Colonic mucosa (tissue), 4 donors: ENCODE results near the gene CBARP. TPM values are rescaled to one million over a fixed set of nuclear protein-coding genes. Genes with fewer than 3 reads are reported as not detected.
A peak's percentile ranks its signal among the peaks of the same experiment; 100 is the strongest.

Source experiments
- DNase-seq: peaks from one replicate; pipeline ENCODE4 v3.0.0-alpha.2; 2020
- H3K27ac ChIP-seq: fragments of 200-600 bp; one replicate; pipeline ENCODE4 v1.8.0; 2021
- H3K27me3 ChIP-seq: fragments of 200-600 bp; one replicate; pipeline ENCODE4 v1.8.0; 2021
- H3K36me3 ChIP-seq: fragments of 200-600 bp; one replicate; pipeline ENCODE4 v1.8.0; 2021
- H3K4me1 ChIP-seq: fragments of 200-600 bp; one replicate; pipeline ENCODE4 v1.8.0; 2021; ENCODE audit warnings: mild to moderate bottlenecking
- H3K4me3 ChIP-seq: fragments of 200-600 bp; one replicate; pipeline ENCODE4 v1.8.0; 2021
- H3K9ac ChIP-seq, 2 donors: one replicate each; pipeline ENCODE4 v1.7.0; 2013; ENCODE audit warnings: control low read depth in 2 of 2, low read depth in 2 of 2, low read length in 2 of 2
- H3K9me3 ChIP-seq: fragments of 200-600 bp; one replicate; pipeline ENCODE4 v1.8.0; 2021
- CTCF ChIP-seq: fragments of 200-600 bp; IDR thresholded peaks from one replicate; pipeline ENCODE4 v1.8.0; 2022; ENCODE audit warnings: antibody characterized with exemption, mild to moderate bottlenecking
- intact Hi-C: fragments of 100-400 bp; cut with DNase I; formaldehyde crosslinking; loops from one replicate; pipeline ENCODE4 v1.14.1; 2022
- total RNA-seq, 2 donors: library from RNA; stranded (reverse); fragmentation: NEBNext Ultra II Directional in 1 of 2; extraction: Animal tissue kit (Norgen Biotek cat#: 25700) in 1 of 2; gene quantifications; one replicate each; pipeline ENCODE4 v1.2.1, GENCODE V29; 2021
- donor health status: healthy.
- donor health status: DM: no; HTN: no; CAD: no.
- donor health status: DM: no; HTN: no; CAD: no.

The CBARP gene
- total RNA-seq, 2 donors from 2014 or later: 0.22 to 0.48 TPM

- H3K9me3 ChIP-seq: no peaks in the 10 kb centered on the region
- DNase-seq: peak; percentile 42
- no peak overlapping the region for H3K27ac ChIP-seq
- no peak overlapping the region for H3K4me3 ChIP-seq
- intact Hi-C loops: no loop called here
- H3K36me3 ChIP-seq: no peaks in the 10 kb centered on the region
- peaks cover 17% of the 10 kb centered on the region for H3K4me1 ChIP-seq
- peaks cover 37% of the 10 kb centered on the region for H3K27me3 ChIP-seq
- TF ChIP-seq CTCF: no peak
- peak overlapping the region in 1 of 2 donors; percentile 19 for H3K9ac ChIP-seq
Observed at GRCh38 chr19:1233115-1233667, 4.6 kb downstream of the CBARP start.

- Histone ChIP-seq H3K36me3 (no peaks in the 10 kb centered on the region), H3K9ac (no peak overlapping the region), H3K27ac (no peak overlapping the region), H3K27me3 (peaks cover 37% of the 10 kb centered on the region), H3K9me3 (no peaks in the 10 kb centered on the region), H3K4me3 (no peak overlapping the region), H3K4me1 (peaks cover 17% of the 10 kb centered on the region)
- no peak for DNase-seq
- TF ChIP-seq CTCF: no peak
- intact Hi-C loops: no loop called here
Observed at GRCh38 chr19:1232652-1233072, 5.1 kb downstream of the CBARP start.

- DNase-seq: no peak
- Histone ChIP-seq H3K9ac (no peak overlapping the region), H3K27ac (no peak overlapping the region), H3K4me3 (no peak overlapping the region), H3K9me3 (no peaks in the 10 kb centered on the region), H3K27me3 (peaks cover 32% of the 10 kb centered on the region), H3K36me3 (no peaks in the 10 kb centered on the region), H3K4me1 (peaks cover 17% of the 10 kb centered on the region)
- TF ChIP-seq CTCF: no peak
- intact Hi-C loops: no loop called here
Observed at GRCh38 chr19:1231729-1232637, 5.8 kb downstream of the CBARP start.

GRCh38 chr19:1230783-1231489, 6.9 kb downstream of the CBARP start:
- no peak for TF ChIP-seq CTCF
- Histone ChIP-seq H3K27me3 (peaks cover 23% of the 10 kb centered on the region), H3K9ac (no peak overlapping the region), H3K4me1 (peaks cover 17% of the 10 kb centered on the region), H3K4me3 (no peak overlapping the region), H3K36me3 (no peaks in the 10 kb centered on the region), H3K9me3 (no peaks in the 10 kb centered on the region), H3K27ac (no peak overlapping the region)
- intact Hi-C loops: no loop called here
- no peak for DNase-seq

- intact Hi-C loops: no loop called here
- no peaks in the 10 kb centered on the region for H3K9me3 ChIP-seq
- TF ChIP-seq CTCF: no peak
- peaks cover 15% of the 10 kb centered on the region for H3K27me3 ChIP-seq
- H3K36me3 ChIP-seq: no peaks in the 10 kb centered on the region
- DNase-seq: no peak
- no peak overlapping the region for H3K9ac ChIP-seq
- H3K4me1 ChIP-seq: peaks cover 17% of the 10 kb centered on the region
- H3K4me3 ChIP-seq: no peak overlapping the region
- H3K27ac ChIP-seq: no peak overlapping the region
Observed at GRCh38 chr19:1229924-1230782, 7.7 kb downstream of the CBARP start.
